GM18505 (cell line): ENCODE data around the gene LINC00632.

Experiments
- ATAC-seq: cut with Tn5 transposase; IDR thresholded peaks from one replicate; pipeline ENCODE4 v1.9.1; 2021; ENCODE audit not compliant: unreplicated experiment
- POLR2A ChIP-seq: IDR thresholded peaks from 4 replicates; pipeline ENCODE4 v1.6.1; 2011; ENCODE audit warnings: borderline replicate concordance; ENCODE audit not compliant: insufficient read depth, insufficient read length; ENCODE audit errors: extremely low read depth

LINC00632 gene

DNA sequence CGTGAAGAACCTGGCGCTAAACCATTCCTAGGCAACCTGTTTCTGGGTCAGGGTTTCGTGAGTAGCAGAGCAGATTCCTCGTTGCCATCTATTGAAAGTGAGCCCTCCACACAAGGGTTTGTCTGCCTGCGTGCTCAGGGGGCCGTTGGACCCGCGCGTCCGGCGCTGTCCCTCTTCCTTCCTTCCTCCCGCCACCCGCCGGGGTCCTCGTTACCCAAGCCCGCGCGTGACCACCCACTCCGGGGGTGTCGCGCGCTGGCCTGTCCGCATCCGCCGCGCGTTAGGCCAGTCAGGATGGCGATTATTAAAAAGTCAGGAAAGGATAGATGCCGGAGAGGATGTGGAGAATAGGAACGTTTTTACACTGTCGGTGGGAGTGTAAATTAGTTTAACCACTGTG lies 66.8 kb downstream of the LINC00632 start:
- ATAC-seq, result no peak
- no peak for TF ChIP-seq POLR2A

DNA sequence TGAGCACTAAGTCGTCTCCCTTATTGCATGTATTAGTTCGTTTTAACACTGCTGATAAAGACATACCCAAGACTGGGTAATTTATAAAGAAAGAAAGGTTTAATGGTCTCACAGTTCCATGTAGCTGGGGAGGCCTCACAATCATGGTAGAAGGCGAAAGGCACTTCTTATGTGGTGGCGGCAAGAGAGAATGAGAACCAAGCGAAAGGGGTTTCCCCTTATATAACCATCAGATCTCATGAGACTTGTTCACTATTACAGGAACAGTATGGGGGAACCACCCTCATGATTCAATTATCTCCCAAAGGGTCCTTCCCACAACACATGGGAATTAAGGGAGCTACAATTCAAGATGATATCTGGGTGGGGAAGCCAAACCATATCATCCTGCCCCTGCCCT lies 85.1 kb downstream of the LINC00632 start:
- TF ChIP-seq POLR2A, result no peak
- ATAC-seq, result no peak

DNA sequence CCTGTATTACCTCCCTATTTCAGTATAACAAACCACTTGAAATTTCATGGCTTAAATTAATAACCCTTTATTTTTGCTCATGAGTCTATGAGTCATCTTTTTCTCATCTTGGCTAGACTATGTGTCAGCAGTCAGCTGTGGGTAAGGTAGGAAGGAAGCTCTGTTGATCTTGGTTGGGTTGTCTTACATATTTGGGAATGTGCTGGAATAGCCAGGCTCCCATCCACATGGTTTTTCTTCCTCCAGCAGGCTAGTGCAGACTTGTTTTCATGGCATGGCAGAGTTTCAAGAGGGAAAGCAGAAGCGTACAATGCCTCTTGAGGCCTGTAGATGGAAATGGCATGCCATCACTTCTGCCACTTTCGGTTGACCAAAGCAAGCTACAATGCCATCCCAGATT lies 89.7 kb downstream of the LINC00632 start:
- no peak for TF ChIP-seq POLR2A
- no peak for ATAC-seq

DNA sequence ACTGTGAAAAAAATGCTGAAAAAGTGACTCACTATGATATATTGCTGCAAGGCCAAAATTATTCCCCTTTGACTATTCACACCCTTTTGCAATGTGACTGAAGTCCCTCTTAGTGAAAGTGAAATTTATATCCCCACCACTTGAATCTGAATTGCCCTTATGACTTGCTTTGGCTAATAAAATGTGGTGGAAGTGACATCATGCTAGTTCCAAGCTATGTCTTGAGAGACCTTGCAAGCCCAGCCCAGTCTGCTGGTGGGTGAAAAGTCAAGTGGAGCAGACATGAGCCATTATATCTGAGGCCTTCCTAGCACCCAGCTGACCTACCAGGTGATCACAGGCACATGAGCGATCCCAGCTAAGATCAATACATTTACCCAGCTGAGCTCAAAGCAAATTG lies 94.7 kb downstream of the LINC00632 start:
- ATAC-seq, result no peak
- no peak for TF ChIP-seq POLR2A

DNA sequence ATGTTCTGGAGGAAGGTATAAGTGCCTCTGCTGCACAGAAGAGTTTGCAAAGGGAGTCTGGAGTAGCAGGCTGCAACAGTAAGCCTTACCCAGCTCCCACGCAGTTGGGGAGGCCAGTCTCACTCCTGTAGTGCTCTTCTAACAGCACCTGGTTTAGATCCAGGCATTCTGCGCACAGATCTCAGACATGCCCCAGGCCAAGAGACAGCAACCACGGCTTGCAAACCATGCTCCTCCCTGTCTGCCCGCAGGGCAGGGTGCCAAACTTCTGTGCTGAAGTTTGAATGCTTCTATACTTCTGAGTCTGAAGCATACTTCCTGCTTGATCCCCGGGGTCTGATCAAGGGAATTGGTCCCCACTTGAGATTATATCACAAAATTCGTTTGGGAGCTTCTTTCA lies 106.3 kb downstream of the LINC00632 start:
- TF ChIP-seq POLR2A, result no peak
- no peak for ATAC-seq

DNA sequence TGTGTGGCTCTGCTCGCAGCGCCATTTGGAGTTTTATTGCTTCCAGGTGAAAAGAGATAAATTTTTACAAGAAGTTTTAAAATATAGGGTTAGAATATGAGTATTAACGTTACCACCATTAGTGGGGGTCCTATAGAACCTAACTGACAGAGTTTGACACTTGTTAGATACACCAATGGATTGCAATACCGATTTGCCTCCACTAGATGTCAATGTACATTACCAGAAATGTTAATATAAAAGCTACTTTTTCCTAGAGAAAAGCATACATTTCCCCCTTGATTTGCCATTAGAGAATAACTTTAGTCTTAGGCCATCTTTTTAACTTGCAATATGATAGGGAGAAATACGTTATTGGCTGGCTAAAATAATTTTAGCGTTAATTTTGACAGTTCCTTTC lies 108.4 kb downstream of the LINC00632 start:
- no peak for TF ChIP-seq POLR2A
- no peak for ATAC-seq

DNA sequence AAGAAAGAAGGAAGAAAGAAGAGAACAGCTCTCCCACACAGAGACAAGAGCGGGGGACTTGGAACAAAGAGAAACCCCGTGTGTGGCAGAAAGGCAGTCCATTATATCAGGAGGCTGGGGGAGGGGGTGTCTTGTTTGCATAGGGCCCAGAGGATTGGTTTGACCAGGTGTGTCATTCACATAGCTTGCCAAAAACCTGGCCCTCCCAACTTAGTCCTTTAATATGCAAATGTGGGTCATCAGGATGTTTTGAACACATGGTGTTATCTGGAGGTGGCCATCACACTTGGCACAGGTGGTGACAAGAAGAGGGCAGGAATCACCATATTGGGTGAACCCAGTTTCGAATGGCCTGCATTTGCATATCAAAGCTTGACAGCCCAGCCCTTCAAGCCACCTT lies 111.7 kb downstream of the LINC00632 start:
- TF ChIP-seq POLR2A, result no peak
- no peak for ATAC-seq

DNA sequence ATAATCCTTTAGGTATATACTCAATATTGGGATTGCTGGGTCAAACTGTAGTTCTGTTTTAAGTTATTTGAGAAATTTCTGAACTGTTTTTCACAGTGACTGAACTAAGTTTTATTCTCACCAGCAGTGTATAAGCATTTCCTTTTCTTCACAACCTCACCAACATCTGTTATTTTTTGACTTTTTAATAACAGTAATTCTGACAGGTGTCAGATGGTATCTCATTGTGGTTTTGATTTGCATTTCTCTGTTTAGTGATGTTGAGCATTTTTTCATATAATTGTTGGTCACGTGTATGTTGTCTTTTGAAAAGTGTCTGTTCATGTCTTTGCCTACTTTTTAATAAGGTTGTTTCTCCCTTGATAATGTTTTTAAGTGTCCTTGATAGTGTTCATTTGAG lies 112.6 kb downstream of the LINC00632 start:
- ATAC-seq, result no peak
- no peak for TF ChIP-seq POLR2A

DNA sequence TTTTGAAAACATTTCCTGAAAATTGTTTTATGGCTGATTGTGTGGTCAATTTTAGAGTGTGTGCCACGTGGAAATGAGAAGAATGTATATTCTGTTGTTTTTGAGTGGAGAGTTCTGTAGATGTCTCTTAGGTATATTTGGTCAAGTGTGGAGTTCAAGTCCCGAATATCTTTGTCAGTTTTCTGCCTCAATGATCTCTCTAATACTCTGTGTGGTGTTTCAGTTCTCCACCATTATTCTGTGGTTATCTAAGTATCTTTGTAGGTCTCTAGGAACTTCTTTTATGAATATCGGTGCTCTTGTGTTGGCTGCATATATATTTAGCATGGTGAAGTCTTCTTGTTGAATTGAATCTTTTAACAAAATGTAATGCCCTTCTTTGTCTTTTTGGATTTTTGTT lies 113.3 kb downstream of the LINC00632 start:
- no peak for TF ChIP-seq POLR2A

DNA sequence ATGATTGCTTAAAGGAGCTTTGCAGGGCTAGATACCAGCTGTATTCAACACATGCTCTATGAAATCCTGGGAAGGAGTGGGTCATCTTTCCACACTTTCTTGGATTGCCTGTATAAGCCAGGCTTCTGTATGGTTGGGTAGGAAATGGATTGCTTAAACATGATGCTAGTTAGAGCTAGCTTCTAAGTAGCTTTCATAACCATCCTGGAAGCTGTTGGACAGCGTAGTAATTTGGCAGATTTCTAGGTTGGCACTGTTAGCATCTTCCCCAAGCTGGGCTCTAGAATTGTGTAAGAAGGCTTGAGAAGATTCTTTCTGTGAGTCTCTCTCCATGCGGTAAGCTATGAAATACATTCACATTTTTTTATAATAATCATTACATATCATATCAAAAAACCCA lies 127.3 kb downstream of the LINC00632 start:
- ATAC-seq, result no peak
- TF ChIP-seq POLR2A, result no peak

More for the DNA sequence above, 113.3 kb downstream of the LINC00632 start:
- no peak for ATAC-seq
